A549 (cell line): ENCODE results near the gene MARCHF9.

Experiments
- CTCF ChIP-seq: fragments of >200 bp; sonication (Bioruptor Twin); formaldehyde crosslinking; IDR thresholded peaks from 3 replicates; pipeline ENCODE4 v1.5.1; 2016
- POLR2A ChIP-seq: IDR thresholded peaks from 2 replicates; pipeline ENCODE4 v1.6.1; 2012; ENCODE audit warnings: mild to moderate bottlenecking, low read length

GRCh38 chr12:57776247-57776587 lies 21.3 kb downstream of the MARCHF9 start:
- no peak for TF ChIP-seq CTCF
- no peak for TF ChIP-seq POLR2A
